Measurements from ENCODE around the gene CTSD. TPM values are rescaled to one million over a fixed set of nuclear protein-coding genes. Genes with fewer than 3 reads are reported as not detected.

The CTSD gene
- total RNA-seq, 1 experiment from 2014 or later, result 199 TPM

DNA sequence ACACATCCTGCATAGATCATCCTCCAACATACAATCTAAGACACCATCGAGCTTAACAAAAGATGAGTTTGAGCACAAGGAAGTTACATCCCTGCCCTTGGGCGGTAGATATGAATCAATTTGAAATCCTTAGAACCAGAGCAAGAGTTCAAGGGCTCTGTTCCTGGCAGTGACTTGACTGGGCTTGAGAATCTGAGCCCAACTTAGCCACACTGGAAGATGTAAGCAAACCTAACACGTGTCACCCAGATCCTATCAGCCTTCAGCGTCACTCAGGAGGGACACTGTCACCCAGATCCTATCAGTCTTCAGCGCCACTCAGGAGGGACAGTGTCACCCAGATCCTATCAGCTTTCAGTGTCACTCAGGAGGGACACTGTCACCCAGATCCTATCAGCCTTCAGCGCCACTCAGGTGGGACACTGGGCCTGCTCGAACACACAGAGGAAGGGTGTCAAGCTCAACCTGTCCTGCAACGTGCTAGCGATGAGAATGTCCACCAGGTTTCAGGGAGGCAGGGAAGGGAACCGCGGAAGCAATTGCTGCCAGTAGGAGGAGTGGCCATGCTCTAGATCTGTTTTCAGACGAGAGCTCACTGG is 32.8 kb upstream of the CTSD start:
- DNase-seq (ENCODE audit: low spot score), result no peak
- H3K4me1 Mint-ChIP-seq, result no peaks in the 10 kb centered on the region
- peak; percentile 77 for ATAC-seq
- peaks cover 36% of the 10 kb centered on the region for H3K27me3 Mint-ChIP-seq (ENCODE audit: low read depth)
- ChIA-PET CTCF (interaction anchor here (0.7 to 1.2 kb wide), 15 partner anchors 10 to 359 kb away, joined by 3 to 17 read pairs (median 5); no protein-coding TSS in a partner anchor), POLR2A (interaction anchor here (0.6 kb wide), 1 partner anchor 11 kb away, joined by 4 read pairs; no protein-coding TSS in a partner anchor)
- no peaks in the 10 kb centered on the region for H3K9me3 Mint-ChIP-seq
- TF ChIP-seq HMGA2 (CRISPR knock-in tag; IDR thresholded peaks at IDR 0.05) (no peak), ATF1 (CRISPR knock-in tag; IDR thresholded peaks at IDR 0.05) (no peak), EMX1 (CRISPR knock-in tag; IDR thresholded peaks at IDR 0.05) (no peak), TCF7 (CRISPR knock-in tag; IDR thresholded peaks at IDR 0.05; ENCODE audit: low read depth) (no peak), GRHL2 (CRISPR knock-in tag; IDR thresholded peaks at IDR 0.05; ENCODE audit: insufficient replicate concordance, severe bottlenecking) (no peak), MXD4 (CRISPR knock-in tag; IDR thresholded peaks at IDR 0.05; ENCODE audit: borderline replicate concordance) (no peak), FOXP1 (CRISPR knock-in tag; IDR thresholded peaks at IDR 0.05; ENCODE audit: borderline replicate concordance) (no peak), ZNF396 (CRISPR knock-in tag; IDR thresholded peaks at IDR 0.05; ENCODE audit: borderline replicate concordance) (no peak), SMAD4 (CRISPR knock-in tag; IDR thresholded peaks at IDR 0.05) (no peak), SMAD3 (CRISPR knock-in tag; IDR thresholded peaks at IDR 0.05; ENCODE audit: borderline replicate concordance) (no peak), MYBL2 (CRISPR knock-in tag; IDR thresholded peaks at IDR 0.05) (no peak)
- TF ChIP-seq, protein P1, sequence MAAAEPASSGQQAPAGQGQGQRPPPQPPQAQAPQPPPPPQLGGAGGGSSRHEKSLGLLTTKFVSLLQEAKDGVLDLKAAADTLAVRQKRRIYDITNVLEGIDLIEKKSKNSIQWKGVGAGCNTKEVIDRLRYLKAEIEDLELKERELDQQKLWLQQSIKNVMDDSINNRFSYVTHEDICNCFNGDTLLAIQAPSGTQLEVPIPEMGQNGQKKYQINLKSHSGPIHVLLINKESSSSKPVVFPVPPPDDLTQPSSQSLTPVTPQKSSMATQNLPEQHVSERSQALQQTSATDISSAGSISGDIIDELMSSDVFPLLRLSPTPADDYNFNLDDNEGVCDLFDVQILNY (CRISPR knock-in tag; IDR thresholded peaks at IDR 0.05), result no peak
- TF ChIP-seq, protein P2, sequence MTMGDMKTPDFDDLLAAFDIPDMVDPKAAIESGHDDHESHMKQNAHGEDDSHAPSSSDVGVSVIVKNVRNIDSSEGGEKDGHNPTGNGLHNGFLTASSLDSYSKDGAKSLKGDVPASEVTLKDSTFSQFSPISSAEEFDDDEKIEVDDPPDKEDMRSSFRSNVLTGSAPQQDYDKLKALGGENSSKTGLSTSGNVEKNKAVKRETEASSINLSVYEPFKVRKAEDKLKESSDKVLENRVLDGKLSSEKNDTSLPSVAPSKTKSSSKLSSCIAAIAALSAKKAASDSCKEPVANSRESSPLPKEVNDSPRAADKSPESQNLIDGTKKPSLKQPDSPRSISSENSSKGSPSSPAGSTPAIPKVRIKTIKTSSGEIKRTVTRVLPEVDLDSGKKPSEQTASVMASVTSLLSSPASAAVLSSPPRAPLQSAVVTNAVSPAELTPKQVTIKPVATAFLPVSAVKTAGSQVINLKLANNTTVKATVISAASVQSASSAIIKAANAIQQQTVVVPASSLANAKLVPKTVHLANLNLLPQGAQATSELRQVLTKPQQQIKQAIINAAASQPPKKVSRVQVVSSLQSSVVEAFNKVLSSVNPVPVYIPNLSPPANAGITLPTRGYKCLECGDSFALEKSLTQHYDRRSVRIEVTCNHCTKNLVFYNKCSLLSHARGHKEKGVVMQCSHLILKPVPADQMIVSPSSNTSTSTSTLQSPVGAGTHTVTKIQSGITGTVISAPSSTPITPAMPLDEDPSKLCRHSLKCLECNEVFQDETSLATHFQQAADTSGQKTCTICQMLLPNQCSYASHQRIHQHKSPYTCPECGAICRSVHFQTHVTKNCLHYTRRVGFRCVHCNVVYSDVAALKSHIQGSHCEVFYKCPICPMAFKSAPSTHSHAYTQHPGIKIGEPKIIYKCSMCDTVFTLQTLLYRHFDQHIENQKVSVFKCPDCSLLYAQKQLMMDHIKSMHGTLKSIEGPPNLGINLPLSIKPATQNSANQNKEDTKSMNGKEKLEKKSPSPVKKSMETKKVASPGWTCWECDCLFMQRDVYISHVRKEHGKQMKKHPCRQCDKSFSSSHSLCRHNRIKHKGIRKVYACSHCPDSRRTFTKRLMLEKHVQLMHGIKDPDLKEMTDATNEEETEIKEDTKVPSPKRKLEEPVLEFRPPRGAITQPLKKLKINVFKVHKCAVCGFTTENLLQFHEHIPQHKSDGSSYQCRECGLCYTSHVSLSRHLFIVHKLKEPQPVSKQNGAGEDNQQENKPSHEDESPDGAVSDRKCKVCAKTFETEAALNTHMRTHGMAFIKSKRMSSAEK (CRISPR knock-in tag; IDR thresholded peaks at IDR 0.05; ENCODE audit: borderline replicate concordance), result no peak
- TF ChIP-seq, protein P3, sequence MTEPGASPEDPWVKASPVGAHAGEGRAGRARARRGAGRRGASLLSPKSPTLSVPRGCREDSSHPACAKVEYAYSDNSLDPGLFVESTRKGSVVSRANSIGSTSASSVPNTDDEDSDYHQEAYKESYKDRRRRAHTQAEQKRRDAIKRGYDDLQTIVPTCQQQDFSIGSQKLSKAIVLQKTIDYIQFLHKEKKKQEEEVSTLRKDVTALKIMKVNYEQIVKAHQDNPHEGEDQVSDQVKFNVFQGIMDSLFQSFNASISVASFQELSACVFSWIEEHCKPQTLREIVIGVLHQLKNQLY (CRISPR knock-in tag; IDR thresholded peaks at IDR 0.05), result no peak
- TF ChIP-seq, protein P4, sequence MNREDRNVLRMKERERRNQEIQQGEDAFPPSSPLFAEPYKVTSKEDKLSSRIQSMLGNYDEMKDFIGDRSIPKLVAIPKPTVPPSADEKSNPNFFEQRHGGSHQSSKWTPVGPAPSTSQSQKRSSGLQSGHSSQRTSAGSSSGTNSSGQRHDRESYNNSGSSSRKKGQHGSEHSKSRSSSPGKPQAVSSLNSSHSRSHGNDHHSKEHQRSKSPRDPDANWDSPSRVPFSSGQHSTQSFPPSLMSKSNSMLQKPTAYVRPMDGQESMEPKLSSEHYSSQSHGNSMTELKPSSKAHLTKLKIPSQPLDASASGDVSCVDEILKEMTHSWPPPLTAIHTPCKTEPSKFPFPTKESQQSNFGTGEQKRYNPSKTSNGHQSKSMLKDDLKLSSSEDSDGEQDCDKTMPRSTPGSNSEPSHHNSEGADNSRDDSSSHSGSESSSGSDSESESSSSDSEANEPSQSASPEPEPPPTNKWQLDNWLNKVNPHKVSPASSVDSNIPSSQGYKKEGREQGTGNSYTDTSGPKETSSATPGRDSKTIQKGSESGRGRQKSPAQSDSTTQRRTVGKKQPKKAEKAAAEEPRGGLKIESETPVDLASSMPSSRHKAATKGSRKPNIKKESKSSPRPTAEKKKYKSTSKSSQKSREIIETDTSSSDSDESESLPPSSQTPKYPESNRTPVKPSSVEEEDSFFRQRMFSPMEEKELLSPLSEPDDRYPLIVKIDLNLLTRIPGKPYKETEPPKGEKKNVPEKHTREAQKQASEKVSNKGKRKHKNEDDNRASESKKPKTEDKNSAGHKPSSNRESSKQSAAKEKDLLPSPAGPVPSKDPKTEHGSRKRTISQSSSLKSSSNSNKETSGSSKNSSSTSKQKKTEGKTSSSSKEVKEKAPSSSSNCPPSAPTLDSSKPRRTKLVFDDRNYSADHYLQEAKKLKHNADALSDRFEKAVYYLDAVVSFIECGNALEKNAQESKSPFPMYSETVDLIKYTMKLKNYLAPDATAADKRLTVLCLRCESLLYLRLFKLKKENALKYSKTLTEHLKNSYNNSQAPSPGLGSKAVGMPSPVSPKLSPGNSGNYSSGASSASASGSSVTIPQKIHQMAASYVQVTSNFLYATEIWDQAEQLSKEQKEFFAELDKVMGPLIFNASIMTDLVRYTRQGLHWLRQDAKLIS (CRISPR knock-in tag; IDR thresholded peaks at IDR 0.05; ENCODE audit: borderline replicate concordance), result no peak
- H3K27ac Mint-ChIP-seq, result no peak overlapping the region
- no peaks in the 10 kb centered on the region for H3K36me3 Mint-ChIP-seq
- no peak overlapping the region for H3K4me3 Mint-ChIP-seq

DNA sequence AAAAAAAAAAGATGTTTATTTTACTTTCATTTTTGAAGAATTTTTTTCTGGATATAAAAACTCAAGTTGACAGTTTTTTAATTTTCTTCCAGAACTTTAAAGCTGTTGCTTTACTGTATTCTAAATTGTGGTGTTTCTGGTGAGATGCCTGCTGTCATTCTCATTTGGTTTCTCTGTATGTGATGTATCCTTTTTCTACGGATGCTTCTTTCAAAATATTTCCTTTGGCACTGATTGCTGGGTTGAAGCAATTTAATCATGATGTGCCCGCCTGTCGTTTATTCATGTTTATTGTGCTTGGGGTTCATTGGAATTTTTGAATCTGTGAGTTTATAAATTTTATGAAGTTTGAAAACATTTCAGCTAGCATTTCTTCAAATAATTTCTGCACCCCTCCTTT is 29.4 kb upstream of the CTSD start:
- no peaks in the 10 kb centered on the region for H3K36me3 Mint-ChIP-seq
- POLR2A ChIA-PET, result interaction anchor here (0.6 kb wide), 1 partner anchor 10 kb away, joined by 3 read pairs; no protein-coding TSS in a partner anchor
- CTCF ChIA-PET, result no interaction called here
- TF ChIP-seq, protein P5, sequence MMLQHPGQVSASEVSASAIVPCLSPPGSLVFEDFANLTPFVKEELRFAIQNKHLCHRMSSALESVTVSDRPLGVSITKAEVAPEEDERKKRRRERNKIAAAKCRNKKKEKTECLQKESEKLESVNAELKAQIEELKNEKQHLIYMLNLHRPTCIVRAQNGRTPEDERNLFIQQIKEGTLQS (CRISPR knock-in tag; conservative IDR thresholded peaks at IDR 0.05), result no peak
- TF ChIP-seq, protein P6, sequence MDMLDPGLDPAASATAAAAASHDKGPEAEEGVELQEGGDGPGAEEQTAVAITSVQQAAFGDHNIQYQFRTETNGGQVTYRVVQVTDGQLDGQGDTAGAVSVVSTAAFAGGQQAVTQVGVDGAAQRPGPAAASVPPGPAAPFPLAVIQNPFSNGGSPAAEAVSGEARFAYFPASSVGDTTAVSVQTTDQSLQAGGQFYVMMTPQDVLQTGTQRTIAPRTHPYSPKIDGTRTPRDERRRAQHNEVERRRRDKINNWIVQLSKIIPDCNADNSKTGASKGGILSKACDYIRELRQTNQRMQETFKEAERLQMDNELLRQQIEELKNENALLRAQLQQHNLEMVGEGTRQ (CRISPR knock-in tag; IDR thresholded peaks at IDR 0.05), result no peak
- TF ChIP-seq, protein P7, sequence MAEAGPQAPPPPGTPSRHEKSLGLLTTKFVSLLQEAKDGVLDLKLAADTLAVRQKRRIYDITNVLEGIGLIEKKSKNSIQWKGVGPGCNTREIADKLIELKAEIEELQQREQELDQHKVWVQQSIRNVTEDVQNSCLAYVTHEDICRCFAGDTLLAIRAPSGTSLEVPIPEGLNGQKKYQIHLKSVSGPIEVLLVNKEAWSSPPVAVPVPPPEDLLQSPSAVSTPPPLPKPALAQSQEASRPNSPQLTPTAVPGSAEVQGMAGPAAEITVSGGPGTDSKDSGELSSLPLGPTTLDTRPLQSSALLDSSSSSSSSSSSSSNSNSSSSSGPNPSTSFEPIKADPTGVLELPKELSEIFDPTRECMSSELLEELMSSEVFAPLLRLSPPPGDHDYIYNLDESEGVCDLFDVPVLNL (CRISPR knock-in tag; IDR thresholded peaks at IDR 0.05; ENCODE audit: borderline replicate concordance, low read depth), result no peak
- TF ChIP-seq TCF7 (CRISPR knock-in tag; IDR thresholded peaks at IDR 0.05; ENCODE audit: low read depth) (no peak), NR3C1 (CRISPR knock-in tag; conservative IDR thresholded peaks at IDR 0.05; ENCODE audit: low read depth) (no peak), GABPB1 (CRISPR knock-in tag; IDR thresholded peaks at IDR 0.05) (no peak), ZNF263 (CRISPR knock-in tag; IDR thresholded peaks at IDR 0.05; ENCODE audit: low read depth) (no peak)

More for the DNA sequence above, 29.4 kb upstream of the CTSD start:
- H3K27ac Mint-ChIP-seq, result no peak overlapping the region
- no peak overlapping the region for H3K4me3 Mint-ChIP-seq
- DNase-seq (ENCODE audit: low spot score) (no peak), ATAC-seq (no peak)
- no peaks in the 10 kb centered on the region for H3K9me3 Mint-ChIP-seq
- H3K27me3 Mint-ChIP-seq (ENCODE audit: low read depth), result peaks cover 49% of the 10 kb centered on the region
- no peaks in the 10 kb centered on the region for H3K4me1 Mint-ChIP-seq
